NT2/D1 (cell line): ENCODE measurements around the gene TMEM178A.
"Not testable (repeated sequence)": the region's sequence is repeated elsewhere in the genome, so short reads cannot be mapped to it uniquely, and the experiment has no call there.

ENCODE experiments used
- DNase-seq: peaks from one replicate; pipeline ENCODE4 v3.0.0-alpha.2; 2011; ENCODE audit warnings: low read depth, low spot score
- H3K27me3 ChIP-seq: 2 replicates; pipeline ENCODE4 v1.6.0; 2011; ENCODE audit warnings: mild to moderate bottlenecking; ENCODE audit not compliant: insufficient read length, insufficient read depth
- H3K36me3 ChIP-seq: 2 replicates; pipeline ENCODE4 v1.6.1; 2011; ENCODE audit warnings: mild to moderate bottlenecking, low read length, mixed read lengths; ENCODE audit not compliant: insufficient read depth, insufficient read length
- H3K4me1 ChIP-seq: 2 replicates; pipeline ENCODE4 v1.5.1; 2011; ENCODE audit not compliant: insufficient read depth, insufficient read length
- H3K4me3 ChIP-seq: 2 replicates; pipeline ENCODE4 v1.5.1; 2011; ENCODE audit warnings: low read depth; ENCODE audit not compliant: insufficient read length
- H3K9ac ChIP-seq: 2 replicates; pipeline ENCODE4 v1.6.0; 2011; ENCODE audit warnings: low read depth; ENCODE audit not compliant: insufficient read length
- H3K9me3 ChIP-seq: 2 replicates; pipeline ENCODE4 v1.5.1; 2011; ENCODE audit warnings: mild to moderate bottlenecking, low read length; ENCODE audit not compliant: insufficient read depth
- SUZ12 ChIP-seq: IDR thresholded peaks from 2 replicates; pipeline ENCODE4 v1.6.1; 2011; ENCODE audit not compliant: insufficient read length, insufficient read depth; ENCODE audit errors: extremely low read depth
- YY1 ChIP-seq: IDR thresholded peaks from 2 replicates; pipeline ENCODE4 v1.6.1; 2011; ENCODE audit not compliant: insufficient read length, insufficient read depth
- ZNF274 ChIP-seq: IDR thresholded peaks from 2 replicates; pipeline ENCODE4 v1.6.1; 2011; ENCODE audit warnings: mild to moderate bottlenecking, low read depth, low read length

The TMEM178A gene

GRCh38 chr2:39647104-39647765, 18.5 kb upstream of the TMEM178A start:
- H3K4me1 ChIP-seq = peaks cover 2% of the 10 kb centered on the region
- H3K27me3 ChIP-seq = no peaks in the 10 kb centered on the region
- no peak for DNase-seq
- H3K9ac ChIP-seq = no peak overlapping the region
- no peaks in the 10 kb centered on the region for H3K9me3 ChIP-seq
- TF ChIP-seq YY1 (no peak), ZNF274 (no peak), SUZ12 (no peak)
- H3K36me3 ChIP-seq = no peaks in the 10 kb centered on the region
- H3K4me3 ChIP-seq = no peak overlapping the region

DNA sequence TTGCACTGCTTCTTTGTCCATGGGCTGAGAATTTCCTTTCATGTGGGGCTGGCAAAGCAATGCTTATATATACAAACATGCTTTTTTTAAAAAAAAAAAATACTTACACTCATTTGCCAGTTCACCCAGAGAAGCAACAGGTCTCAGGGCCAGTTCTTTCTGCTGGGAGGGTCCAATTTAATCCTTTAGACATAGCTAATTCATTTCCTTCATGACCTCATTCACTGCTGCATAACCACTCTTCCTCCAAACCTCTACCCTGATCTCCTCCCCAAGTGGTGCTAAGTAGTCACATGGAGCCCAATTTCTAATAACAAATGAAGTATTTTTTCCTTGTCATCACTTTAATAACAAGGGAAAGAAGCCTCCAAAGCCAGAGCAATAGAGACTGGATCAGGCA, 17.1 kb upstream of the TMEM178A start:
- H3K9me3 ChIP-seq = no peaks in the 10 kb centered on the region

GRCh38 chr2:39649511-39649910, 16.2 kb upstream of the TMEM178A start:
- H3K27me3 ChIP-seq = no peaks in the 10 kb centered on the region
- H3K4me1 ChIP-seq = peaks cover 2% of the 10 kb centered on the region
- H3K9me3 ChIP-seq = no peaks in the 10 kb centered on the region
- TF ChIP-seq ZNF274 (no peak), SUZ12 (no peak), YY1 (no peak)
- H3K4me3 ChIP-seq = no peak overlapping the region
- no peak for DNase-seq
- no peak overlapping the region for H3K9ac ChIP-seq
- no peaks in the 10 kb centered on the region for H3K36me3 ChIP-seq

More for the DNA sequence above, 17.1 kb upstream of the TMEM178A start:
- DNase-seq = no peak
- no peak overlapping the region for H3K9ac ChIP-seq
- H3K27me3 ChIP-seq = no peaks in the 10 kb centered on the region
- no peaks in the 10 kb centered on the region for H3K36me3 ChIP-seq
- peaks cover 2% of the 10 kb centered on the region for H3K4me1 ChIP-seq
- no peak overlapping the region for H3K4me3 ChIP-seq
- no peak for TF ChIP-seq SUZ12
- no peak for TF ChIP-seq YY1
- TF ChIP-seq ZNF274 = no peak

DNA sequence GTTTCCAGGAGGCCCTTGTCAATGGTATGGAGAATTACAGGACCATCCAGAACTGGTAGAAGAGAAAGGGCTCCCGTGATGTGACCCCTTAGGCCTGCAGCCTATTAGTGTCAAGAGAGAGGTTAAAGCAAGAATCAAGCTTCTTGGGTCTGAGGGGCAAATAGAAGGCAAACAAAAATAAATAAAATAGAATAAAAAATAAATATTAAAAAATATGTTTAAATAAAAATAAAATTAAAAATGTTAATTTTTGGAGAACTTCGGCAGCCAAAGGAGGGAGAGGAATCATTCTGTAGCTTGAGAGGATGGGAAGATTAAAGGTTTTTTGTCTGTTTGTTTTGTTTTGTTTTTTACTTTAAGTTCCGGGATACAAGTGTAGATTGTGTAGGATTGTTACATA, 15.2 kb upstream of the TMEM178A start:
- Histone ChIP-seq H3K9me3 (no peaks in the 10 kb centered on the region), H3K27me3 (no peaks in the 10 kb centered on the region), H3K9ac (no peak overlapping the region), H3K4me3 (no peak overlapping the region), H3K36me3 (no peaks in the 10 kb centered on the region), H3K4me1 (peaks cover 2% of the 10 kb centered on the region)
- no peak for TF ChIP-seq YY1
- no peak for DNase-seq

DNA sequence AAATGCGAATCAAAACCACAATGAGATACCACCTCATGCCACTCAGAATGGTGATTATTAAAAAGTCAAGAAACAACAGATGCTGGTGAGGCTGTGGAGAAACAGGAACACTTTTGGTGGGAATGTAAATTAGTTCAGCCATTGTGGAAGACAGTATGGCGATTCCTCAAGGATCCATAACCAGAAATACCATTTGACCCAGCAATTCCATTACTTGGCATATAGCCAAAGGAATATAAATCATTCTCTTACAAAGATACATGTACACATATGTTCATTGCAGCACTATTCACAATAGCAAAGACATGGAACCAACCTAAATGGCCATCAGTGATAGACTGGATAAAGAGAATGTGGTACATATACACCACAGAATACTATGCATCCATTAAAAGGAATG, 9.5 kb upstream of the TMEM178A start:
- H3K4me3 ChIP-seq, H3K9me3 ChIP-seq, H3K27me3 ChIP-seq, H3K4me1 ChIP-seq, H3K9ac ChIP-seq, H3K36me3 ChIP-seq, DNase-seq: not testable (repeated sequence)

- Histone ChIP-seq H3K27me3 (no peaks in the 10 kb centered on the region), H3K9me3 (no peaks in the 10 kb centered on the region), H3K4me3 (no peak overlapping the region), H3K36me3 (no peaks in the 10 kb centered on the region), H3K9ac (no peak overlapping the region), H3K4me1 (no peaks in the 10 kb centered on the region)
- TF ChIP-seq SUZ12 (no peak), YY1 (no peak), ZNF274 (no peak)
- DNase-seq = no peak
These were observed 8.3 kb upstream of the TMEM178A start for GRCh38 chr2:39657287-39657937.

DNA sequence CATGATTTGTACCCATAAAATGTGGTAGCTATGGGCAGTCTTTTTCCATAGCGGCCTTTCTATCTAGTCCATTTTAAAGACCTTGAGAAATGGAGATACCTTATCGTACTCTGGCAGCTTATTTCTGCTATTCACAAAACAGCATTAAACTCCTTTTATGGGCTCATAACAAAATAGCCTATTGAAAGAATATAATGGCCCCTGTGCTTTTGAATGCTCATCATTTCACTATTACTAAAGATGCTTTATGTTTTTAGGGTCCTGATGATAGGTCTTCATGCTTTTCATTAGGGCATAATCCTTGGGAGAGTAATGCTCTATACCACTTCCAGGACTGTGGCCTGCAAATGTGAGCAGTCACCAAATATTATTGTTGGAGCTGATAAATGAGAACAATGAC, 7.3 kb upstream of the TMEM178A start:
- no peaks in the 10 kb centered on the region for H3K4me1 ChIP-seq
- TF ChIP-seq ZNF274 (no peak), YY1 (no peak), SUZ12 (no peak)
- H3K4me3 ChIP-seq = no peak overlapping the region
- no peak overlapping the region for H3K9ac ChIP-seq
- no peaks in the 10 kb centered on the region for H3K9me3 ChIP-seq
- no peak for DNase-seq
- H3K27me3 ChIP-seq = no peaks in the 10 kb centered on the region
- H3K36me3 ChIP-seq = no peaks in the 10 kb centered on the region
